Measurements from ENCODE around the gene LRP1B.
"Not testable (repeated sequence)": the region's sequence is repeated elsewhere in the genome, so short reads cannot be mapped to it uniquely, and the experiment has no call there.

The LRP1B gene

GRCh38 chr2:140353541-140353940, 1777.3 kb downstream of the LRP1B start:
- TF ChIP-seq CTCF (IDR thresholded peaks at IDR 0.05; ENCODE audit: low read depth, low read length, missing control alignments): no peak
- H3K4me3 ChIP-seq (ENCODE audit: low read depth, low read length): no peak overlapping the region
- DNase-seq (ENCODE audit: low read depth): no peak

- no peak overlapping the region for H3K4me3 ChIP-seq (ENCODE audit: low read depth, low read length)
- no peak for TF ChIP-seq CTCF (IDR thresholded peaks at IDR 0.05; ENCODE audit: low read depth, low read length, missing control alignments)
- no peak for DNase-seq (ENCODE audit: low read depth)
Observed at GRCh38 chr2:140351692-140352091, 1779.1 kb downstream of the LRP1B start.

GRCh38 chr2:140349695-140350094, 1781.1 kb downstream of the LRP1B start:
- no peak overlapping the region for H3K4me3 ChIP-seq (ENCODE audit: low read depth, low read length)
- DNase-seq (ENCODE audit: low read depth): no peak
- TF ChIP-seq CTCF (IDR thresholded peaks at IDR 0.05; ENCODE audit: low read depth, low read length, missing control alignments): no peak

- no peak overlapping the region for H3K4me3 ChIP-seq (ENCODE audit: low read depth, low read length)
- no peak for TF ChIP-seq CTCF (IDR thresholded peaks at IDR 0.05; ENCODE audit: low read depth, low read length, missing control alignments)
- DNase-seq (ENCODE audit: low read depth): no peak
Observed at GRCh38 chr2:140348826-140349225, 1782.0 kb downstream of the LRP1B start.

GRCh38 chr2:140344838-140345237, 1786.0 kb downstream of the LRP1B start:
- no peak for TF ChIP-seq CTCF (IDR thresholded peaks at IDR 0.05; ENCODE audit: low read depth, low read length, missing control alignments)

GRCh38 chr2:140344266-140344665, 1786.5 kb downstream of the LRP1B start:
- H3K4me3 ChIP-seq (ENCODE audit: low read depth, low read length); DNase-seq (ENCODE audit: low read depth): not testable (repeated sequence)

More at GRCh38 chr2:140344838-140345237, 1786.0 kb downstream of the LRP1B start:
- no peak for DNase-seq (ENCODE audit: low read depth)
- no peak overlapping the region for H3K4me3 ChIP-seq (ENCODE audit: low read depth, low read length)

GRCh38 chr2:140338795-140339194, 1792.0 kb downstream of the LRP1B start:
- H3K4me3 ChIP-seq (ENCODE audit: low read depth, low read length): no peak overlapping the region
- TF ChIP-seq CTCF (IDR thresholded peaks at IDR 0.05; ENCODE audit: low read depth, low read length, missing control alignments): no peak
- no peak for DNase-seq (ENCODE audit: low read depth)

GRCh38 chr2:140337061-140337460, 1793.8 kb downstream of the LRP1B start:
- no peak for DNase-seq (ENCODE audit: low read depth)
- no peak for TF ChIP-seq CTCF (IDR thresholded peaks at IDR 0.05; ENCODE audit: low read depth, low read length, missing control alignments)
- no peak overlapping the region for H3K4me3 ChIP-seq (ENCODE audit: low read depth, low read length)

Measured in GM12864 (cell line).